HG02763 (cell line): ENCODE results near the gene RNF17.

Experiments used
- ATAC-seq: cut with Tn5 transposase; IDR thresholded peaks from one replicate; pipeline ENCODE4 v1.9.1; 2021; ENCODE audit warnings: mild to moderate bottlenecking, moderate library complexity; ENCODE audit not compliant: unreplicated experiment

RNF17 gene

DNA sequence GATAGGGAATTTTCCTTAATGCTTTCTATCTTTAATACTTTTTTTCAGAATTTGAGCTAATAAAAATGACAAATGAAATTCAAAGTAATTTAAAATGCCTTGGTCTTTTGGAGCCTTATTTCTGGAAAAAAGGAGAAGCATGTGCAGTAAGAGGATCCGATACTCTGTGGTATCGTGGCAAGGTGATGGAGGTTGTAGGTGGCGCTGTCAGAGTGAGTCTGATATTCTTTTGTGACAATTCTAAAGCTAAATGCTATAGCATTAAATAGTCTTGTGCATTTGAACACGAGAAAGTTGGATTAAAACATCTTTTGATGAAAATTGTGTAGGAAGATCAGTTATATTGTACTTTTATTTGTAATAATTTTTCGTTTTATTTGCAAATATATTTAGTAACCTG, 95.0 kb downstream of the RNF17 start:
- ATAC-seq, result no peak

DNA sequence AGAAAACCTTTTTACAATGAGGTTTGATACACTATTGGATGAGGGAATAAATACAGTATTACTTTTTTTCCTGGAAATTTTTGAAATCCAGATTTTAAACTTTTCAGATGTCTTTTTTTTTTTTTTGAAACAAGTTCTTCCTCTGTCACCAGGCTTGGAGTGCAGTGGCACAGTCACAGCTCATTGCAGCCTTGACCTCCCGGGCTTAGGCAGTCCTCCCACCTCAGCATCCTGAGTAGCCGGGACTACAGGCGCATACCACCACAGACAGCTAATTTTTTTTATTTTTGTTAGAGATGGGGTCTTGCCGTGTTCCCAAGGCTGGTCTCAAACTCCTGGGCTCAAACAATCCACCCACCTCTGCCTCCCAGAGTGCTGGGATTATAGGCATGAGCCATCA, 96.8 kb downstream of the RNF17 start:
- no peak for ATAC-seq

DNA sequence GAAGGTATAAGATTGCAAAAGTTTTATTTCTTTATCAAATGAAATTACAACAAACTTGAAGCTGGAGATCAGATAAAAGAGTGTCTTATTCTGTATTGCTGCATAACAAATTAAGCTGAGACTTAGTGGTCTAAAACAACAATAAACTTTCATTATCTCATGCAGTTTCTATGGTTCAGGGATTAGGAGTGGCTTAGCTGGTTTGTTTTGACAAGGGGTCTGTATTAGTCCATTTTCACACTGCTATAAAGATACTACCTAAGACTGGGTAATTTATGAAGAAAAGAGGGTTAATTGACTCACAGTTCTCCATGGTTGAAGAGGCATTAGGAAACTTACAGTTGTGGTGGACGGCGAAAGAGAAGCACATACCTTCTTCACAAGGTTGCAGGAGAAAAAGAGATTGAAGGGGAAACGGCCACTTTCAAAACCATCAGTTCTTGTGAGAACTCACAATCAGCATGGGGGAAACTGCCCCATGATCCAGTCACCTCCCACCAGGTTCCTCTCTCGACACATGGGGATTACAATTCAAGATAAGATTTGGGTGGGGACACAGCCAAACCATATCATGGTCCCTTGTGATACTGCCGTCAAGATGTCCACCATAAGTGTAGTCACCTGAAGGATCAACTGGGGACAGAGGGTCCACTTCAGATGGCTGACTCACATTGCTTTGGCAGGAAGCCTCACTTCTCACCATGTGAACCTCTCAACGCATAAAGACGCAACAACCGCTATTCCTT, 97.8 kb downstream of the RNF17 start:
- no peak for ATAC-seq

DNA sequence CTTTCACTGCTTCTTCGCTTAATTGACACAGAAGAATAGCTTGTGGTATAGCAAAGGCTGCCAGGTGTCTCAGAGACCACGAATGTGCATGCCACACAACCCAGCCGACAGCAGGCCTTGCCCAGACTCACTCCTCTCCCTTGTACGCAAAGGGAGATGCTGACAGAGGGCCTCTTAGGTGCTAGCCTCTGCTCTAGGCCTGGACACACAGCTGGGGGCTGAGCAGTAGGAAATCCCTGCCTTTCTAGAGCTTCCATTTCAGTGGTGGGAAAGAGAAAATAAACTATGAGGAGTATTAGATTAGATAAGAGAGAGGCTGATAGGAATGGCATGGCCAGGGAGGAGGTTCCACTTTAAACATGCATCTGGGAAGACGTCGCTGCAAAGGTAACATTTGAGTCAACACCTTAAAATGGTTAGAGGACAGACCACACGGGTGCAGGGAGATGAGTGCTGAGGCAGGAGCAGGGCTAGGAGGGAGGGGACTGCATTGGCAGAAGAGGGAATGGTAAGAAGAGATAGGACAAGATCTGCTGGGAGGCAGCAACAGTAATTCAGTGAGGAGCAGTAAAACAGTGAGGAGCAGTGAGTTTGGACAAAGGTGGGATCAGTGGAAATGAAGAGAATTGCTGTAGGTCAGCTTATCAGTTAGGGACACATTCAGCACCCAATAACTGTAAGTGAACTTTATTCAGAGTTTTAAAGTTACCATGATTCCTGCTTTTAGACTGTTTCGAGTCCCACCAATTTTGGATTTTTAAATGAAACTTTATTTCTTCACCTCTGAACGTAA, 100.0 kb downstream of the RNF17 start:
- no peak for ATAC-seq

DNA sequence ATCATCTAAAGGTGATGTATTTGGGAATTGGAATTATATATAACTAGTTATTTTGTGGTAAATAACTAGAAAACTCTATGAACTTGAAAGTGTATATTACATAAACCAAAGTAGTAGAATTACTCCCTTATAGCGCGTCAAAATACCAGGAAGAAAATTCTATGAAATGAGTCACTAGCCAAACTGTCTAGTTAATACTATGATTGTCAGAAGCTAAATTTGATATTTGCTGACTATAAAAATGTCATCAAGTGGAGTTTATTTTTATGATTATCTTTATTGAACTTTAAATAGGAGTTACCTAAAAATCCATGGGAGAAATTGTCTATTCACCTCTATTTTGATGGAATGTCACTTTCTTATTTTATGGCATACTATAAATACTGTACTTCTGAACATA, 100.6 kb downstream of the RNF17 start:
- no peak for ATAC-seq

DNA sequence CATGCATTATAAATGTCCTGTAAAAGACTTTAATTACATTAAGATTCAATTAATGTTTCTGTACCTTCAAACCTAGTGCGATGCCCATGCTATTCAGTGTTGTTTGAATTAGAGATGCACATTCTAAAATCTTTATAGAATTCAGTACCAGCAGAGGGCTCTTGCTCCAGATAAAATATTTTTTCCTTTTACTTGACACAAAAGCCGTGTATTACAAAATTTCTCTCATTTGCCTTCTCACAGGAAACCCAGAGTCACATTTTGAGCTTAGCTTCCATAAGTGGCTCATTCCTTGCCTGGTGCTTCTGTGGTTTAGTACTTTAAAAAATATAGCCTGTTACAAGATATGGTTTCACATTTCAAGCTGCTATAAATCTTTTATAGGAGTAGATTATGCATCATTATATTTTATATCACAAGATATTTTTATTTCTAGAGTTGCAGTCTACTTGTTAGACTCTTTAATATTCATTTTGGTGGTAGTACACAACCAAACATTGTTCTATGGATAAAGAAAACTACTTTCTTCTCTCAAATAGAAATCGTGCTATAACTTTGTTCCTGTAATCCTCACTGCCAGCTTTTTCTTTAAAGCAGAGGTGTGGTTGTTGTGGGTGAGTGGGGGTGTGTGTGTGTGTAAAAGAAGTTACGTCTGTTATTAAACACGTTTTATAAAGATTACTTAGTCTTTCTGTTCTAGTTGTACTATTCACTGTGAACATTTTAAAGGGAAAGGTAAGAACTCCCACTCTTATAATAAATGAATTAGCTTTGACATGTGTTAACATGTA, 101.4 kb downstream of the RNF17 start:
- no peak for ATAC-seq

DNA sequence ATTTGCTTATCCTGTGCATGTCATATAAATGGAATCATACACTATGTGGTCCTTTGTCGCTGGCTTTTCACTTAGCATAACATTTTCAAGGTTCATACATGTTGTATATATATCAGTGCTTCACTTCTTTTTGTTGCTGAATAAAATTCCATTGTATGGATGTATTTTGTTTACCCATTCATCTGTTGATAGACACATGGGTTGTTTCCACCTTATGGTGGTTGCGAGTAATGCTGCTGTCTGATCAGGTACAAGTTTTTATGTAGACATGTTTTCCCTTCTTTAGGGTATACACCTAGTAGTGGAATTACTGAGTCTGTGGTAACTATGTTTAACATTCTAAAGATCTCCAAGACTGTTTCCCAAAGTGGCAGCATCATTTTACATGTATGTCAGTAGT, 102.5 kb downstream of the RNF17 start:
- no peak for ATAC-seq

DNA sequence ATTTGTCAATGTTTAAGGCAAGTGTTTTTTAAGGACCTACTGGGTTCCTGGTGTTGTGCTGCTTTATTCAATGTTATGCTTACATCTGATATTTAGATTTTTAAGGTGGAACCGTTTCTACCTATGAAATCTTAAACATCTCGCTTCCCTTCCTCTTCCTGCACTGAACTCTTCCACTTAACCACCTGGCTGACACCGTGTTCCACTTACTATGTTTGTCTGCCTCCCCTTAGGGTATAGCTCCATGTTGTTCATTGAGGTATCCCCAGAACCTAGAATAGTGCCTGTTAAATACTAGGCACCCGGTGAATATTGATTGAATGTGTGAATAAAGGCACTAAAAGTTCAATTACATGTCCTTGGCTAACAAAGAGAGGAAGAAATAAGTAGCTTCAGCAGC, 104.9 kb downstream of the RNF17 start:
- ATAC-seq, result no peak

DNA sequence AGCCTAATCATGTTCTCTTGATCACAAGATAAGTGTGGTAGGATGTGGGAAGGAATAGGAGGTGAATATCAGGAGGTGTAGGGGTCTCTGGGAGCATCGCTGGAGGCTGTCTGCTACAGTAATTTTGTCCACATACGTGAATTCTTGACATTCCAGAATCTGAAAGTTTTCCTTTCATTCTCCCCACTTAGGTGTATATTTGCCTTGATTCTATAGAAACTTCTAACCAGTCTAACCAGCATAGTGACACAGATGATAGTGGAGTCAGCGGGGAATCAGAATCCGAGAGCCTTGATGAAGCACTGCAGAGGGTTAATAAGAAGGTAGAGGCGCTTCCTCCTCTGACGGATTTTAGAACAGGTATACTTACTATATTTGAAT, 106.4 kb downstream of the RNF17 start:
- no peak for ATAC-seq

DNA sequence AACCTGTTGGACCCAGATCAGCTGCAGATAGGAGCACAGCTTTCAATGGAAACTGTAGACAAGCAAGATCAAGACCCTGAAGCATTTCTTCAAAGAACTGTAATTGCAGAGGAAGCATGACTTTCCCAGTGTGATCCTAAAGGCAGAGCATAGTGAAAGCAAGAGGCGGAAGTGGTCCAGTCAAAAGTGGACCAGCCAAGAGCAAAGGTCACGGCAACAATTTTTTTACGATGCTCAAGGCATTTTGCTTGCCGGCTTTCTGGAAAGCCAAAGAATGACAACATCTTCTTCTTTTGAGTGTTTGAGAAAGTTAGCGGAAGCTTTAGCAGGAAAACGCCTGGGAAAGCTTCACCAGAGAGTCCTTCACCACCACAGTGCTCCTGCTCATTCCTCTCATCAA, 111.6 kb downstream of the RNF17 start:
- ATAC-seq, result no peak

DNA sequence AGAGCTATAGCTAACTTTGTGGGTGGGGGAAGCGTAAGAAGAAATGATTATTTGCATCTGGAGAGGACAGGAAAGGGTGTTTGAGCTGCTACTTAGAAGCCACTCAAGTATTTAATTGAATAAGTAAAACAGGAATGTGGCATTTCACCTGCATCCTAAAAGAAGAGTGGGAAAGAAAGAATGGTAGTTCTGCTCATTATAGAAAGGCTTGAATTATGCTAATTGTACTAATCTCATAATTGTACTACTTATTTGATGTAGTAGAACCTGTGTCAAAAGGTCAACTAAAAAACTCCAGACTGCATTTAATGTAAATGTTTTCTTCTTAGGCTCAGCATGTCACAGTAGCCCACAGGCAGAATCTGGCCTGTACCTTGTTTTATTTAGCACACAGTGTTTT, 113.6 kb downstream of the RNF17 start:
- ATAC-seq, result no peak

DNA sequence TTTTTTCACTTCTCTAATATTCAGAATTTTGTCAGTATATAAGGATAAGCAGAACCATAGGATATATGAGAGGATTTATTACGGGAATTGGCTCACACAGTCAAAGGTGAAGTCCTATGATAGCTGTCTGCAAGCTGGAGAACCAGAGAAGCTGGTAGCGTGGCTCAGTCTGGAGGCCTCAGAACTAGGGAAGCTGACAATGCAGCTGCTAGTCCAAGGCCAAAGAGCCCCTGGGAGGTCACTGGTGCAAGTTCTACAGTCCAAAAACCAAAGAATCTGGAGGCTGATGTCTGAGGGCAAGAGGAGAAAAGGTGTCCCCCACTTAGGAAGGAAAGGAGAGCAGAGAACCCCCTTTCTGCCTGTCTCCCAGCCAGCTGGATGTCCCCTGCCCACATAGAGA, 114.4 kb downstream of the RNF17 start:
- no peak for ATAC-seq

DNA sequence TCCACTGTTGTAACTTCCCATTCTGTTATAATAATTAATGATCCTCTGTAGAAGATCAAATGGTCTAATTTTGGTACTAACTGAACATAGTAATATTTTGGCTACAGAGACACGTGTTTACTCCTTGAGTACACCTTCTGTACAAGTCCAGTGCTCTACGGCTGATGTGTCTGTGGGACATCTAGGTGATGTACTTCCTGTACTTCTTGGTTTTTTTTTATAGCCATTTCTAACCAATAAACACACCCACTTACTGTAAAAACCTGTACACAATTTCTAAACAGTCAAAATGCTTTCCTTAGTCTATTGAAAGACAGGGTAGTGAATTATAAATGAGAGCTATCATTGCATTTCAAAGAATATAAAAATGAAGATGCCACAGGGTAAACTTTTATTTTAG, 118.7 kb downstream of the RNF17 start:
- no peak for ATAC-seq

DNA sequence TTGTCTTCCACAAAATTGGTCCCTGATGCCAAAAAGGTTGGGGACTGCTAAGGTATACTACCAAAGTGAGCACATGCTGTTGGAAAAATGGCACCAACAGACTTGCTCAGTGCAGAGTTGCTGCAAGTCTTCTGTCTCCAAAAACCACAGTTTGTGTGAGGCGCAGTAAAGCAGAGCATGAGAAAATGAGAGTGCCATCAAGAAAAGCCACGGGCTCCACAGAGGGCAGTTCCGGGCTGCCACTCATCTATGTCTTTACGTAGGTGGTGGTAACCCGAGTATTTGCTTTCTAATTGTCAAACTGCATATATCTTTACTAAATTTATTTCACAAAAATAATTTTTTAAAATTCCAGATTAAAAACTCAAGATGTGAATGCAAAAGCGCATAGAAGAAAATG, 123.8 kb downstream of the RNF17 start:
- no peak for ATAC-seq

DNA sequence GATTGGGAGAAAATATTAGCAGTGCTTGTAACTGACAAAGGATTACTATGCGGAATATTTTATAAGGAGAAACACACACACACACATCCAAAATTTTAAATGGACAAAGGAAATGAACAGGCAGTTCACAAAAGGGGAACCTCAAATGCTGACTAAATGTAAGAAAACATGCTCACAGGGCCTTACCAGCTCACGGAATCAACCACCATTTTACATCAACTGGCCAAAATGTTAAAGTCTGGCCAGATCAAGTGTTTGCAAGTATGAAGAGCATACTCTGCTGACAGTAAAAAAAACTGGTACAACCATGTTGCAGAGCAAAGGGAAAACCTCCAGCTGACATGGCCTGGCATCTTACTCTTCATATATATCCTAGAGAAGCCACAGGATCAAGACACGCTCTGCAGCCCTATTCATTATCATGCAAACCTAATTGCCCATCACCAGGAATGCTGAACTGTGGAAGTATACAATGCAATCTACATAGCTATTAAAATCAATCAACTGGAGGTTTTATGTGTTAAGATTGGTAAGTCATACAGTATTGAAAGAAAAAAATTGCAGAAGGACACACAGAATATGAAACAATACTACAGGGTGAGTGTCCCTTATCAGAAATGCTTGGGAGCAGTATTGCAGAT, 124.4 kb downstream of the RNF17 start:
- no peak for ATAC-seq

DNA sequence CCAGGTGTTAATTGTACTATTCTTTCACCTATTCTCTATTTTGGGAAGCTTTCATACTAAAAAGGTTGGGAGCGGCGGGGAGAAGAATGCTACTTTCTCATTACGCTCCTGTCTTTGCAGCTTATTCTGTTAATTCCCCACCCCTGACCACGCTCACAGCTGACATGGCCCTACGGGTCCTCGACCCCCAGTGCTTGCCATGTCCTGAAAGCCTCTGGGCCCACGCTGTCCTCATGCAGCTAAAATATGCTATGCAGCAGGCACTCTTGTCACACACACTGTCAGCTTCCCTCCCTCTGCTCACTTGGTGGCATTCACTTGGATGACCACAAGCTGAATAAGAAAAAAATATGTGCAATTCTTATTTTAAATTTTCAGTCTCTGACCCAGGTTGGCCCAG, 126.3 kb downstream of the RNF17 start:
- ATAC-seq, result no peak

DNA sequence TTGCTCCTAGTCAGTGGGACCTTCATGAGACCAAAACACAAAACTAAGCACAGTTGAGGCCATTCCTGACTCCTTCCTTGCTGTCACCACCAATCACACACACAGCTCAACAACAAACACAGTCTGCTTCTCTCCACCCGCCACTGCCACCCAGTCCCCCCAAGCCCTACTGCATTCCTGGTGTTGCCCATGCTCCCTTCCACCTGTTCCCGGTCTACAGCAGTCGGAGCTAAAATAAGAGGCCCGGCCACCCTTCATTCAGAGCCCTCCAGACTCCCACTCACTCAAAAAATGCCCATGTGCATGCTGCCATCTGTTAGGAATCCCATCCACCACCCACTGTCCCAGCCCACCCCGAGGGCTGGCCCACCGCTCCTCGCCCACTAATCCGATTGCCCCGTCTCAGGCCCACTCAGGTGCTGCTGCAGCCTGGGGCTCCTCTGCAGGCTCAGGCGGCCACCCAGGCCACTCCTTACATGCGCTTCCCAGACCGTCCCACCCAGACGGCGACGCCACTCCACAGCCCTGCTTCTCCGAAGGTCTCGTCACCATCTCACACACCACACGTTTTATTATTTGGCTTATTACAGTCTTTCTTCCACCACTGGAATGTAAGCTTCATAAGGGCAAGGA, 127.6 kb downstream of the RNF17 start:
- ATAC-seq, result no peak

DNA sequence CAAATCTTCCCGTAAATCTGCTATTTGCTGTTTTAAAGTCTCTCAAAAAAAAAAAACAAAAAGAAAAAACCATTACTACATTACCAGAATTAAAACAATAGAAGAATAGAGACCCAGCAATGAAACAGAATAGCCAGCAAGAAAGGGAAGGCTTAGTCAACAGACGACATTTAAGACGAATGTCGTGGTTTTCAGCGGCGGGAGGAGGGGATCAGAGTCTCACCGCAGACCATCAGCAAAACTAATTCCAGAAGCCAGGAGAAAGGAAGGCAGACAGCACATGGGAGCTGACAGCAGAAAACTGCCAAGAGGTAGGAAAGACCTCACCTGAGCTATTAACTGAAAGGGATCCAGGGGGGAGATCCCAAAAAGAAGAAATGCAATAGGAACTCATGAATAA, 128.9 kb downstream of the RNF17 start:
- no peak for ATAC-seq

DNA sequence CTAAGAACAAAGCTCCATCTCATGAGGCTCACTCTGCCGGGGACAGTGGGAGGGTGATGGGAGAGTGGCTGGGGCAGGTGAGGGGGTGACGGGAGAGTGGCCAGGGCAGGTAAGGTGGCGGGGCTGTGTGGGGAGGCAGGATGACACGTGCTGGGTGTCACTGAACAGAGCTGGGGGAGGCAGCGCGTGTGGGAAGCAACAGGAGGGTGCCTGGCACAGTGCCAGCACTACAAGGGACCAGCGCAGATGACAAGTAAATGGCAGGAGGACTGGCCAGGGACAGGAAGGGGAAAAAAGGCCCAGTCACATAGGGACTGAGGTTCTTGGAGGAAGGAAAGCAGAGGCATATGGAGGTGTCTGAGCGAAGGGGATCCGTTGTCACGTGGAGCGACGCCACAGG, 129.9 kb downstream of the RNF17 start:
- no peak for ATAC-seq

DNA sequence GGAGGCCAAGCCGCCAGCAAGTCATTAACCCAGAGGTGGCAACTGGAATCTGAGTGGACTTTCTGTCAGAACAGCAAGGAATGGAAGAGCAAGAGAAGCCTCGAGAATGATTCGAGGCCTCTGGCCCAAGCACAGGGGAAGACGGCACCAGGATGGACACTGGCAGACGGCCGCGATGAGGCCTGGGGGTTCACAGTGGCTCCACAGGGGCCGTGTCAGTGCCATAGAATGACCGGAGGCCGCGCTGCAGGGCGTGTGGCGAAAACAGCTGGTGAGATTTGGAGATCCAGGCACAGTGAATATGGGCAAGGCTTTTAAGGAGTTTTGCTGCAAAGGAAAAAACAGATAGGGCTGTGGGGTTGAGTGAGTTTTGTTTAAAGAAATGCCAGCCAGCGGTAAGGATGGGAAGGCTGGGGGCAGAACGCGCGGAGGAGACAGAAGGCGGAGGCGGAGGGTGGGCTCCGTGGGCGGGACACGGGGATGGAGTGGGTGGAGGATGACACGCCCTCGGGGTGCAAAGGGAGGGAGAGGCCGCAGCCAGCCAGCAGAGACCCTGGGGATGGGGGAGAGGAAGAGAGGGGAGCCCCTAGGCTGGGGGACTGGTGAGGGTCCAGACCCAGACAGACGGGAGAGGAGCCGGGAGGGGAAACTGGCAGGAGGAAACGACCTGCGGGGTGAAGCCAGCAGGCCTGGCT, 130.5 kb downstream of the RNF17 start:
- ATAC-seq, result no peak
